ENCODE measurements around the gene RAB3A.

RAB3A gene

DNA sequence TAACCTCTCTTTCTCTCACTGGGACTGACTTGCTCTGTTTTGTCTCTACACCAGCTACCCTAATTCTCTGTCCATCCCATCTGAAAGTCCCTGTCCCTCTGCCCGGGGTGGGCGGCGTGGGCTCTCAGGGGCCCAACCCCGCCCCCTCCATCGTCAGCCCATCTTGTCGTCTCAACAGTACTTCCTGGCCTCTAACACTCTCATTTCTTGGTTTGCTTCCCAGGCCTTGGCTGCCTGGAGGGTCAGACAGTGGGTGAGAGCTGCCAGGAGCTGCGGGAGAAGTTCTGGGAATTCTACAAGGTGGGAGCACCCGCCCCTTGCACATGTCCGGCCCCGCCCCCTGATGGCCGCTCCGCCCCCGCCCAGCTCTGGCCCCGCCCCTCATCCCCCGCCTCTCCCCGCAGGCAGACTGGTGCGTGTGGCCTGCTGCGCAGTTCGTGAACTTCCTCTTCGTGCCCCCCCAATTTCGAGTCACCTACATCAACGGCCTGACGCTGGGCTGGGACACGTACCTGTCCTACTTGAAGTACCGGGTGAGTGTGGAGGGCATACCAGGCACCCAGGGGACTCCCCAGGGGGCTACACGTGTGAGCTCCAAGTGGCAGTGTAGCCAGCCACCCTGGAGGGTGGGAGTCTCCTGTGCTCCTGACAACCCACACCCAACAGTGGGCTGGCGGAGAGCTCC is 9.1 kb downstream of the RAB3A start:
- H3K27me3 ChIP-seq (ENCODE audit: low read depth, low read length), result no peaks in the 10 kb centered on the region
- H3K9me3 ChIP-seq (ENCODE audit: control insufficient read depth in 1 of 2, low read length in 2 of 2), result no peaks in the 10 kb centered on the region
- H3K27ac ChIP-seq (ENCODE audit: low read length), result peak overlapping the region; percentile 60
- peak overlapping the region in 1 of 2 donors; percentile 70 for H3K4me3 ChIP-seq (ENCODE audit: low read depth in 1 of 2, low read length in 2 of 2)
- peaks cover 8 to 25% of the 10 kb centered on the region in 2 donors for H3K36me3 ChIP-seq (ENCODE audit: control insufficient read depth in 1 of 2, insufficient read depth in 2 of 2, low read length in 2 of 2)
- H3K4me1 ChIP-seq (ENCODE audit: control insufficient read depth in 1 of 2, insufficient read depth in 2 of 2, low read length in 2 of 2), result peaks cover 8 to 24% of the 10 kb centered on the region in 2 donors

- Histone ChIP-seq H3K36me3 (ENCODE audit: control insufficient read depth in 1 of 2, insufficient read depth in 2 of 2, low read length in 2 of 2) (peaks cover 8 to 25% of the 10 kb centered on the region in 2 donors), H3K27ac (ENCODE audit: low read length) (peak overlapping the region; percentile 60), H3K4me1 (ENCODE audit: control insufficient read depth in 1 of 2, insufficient read depth in 2 of 2, low read length in 2 of 2) (peaks cover 8 to 24% of the 10 kb centered on the region in 2 donors), H3K9me3 (ENCODE audit: control insufficient read depth in 1 of 2, low read length in 2 of 2) (no peaks in the 10 kb centered on the region), H3K4me3 (ENCODE audit: low read depth in 1 of 2, low read length in 2 of 2) (peak overlapping the region; percentile 67 to 70), H3K27me3 (ENCODE audit: low read depth, low read length) (no peaks in the 10 kb centered on the region)
These were observed 9.7 kb downstream of the RAB3A start for GRCh38 chr19:18194181-18194530.

DNA sequence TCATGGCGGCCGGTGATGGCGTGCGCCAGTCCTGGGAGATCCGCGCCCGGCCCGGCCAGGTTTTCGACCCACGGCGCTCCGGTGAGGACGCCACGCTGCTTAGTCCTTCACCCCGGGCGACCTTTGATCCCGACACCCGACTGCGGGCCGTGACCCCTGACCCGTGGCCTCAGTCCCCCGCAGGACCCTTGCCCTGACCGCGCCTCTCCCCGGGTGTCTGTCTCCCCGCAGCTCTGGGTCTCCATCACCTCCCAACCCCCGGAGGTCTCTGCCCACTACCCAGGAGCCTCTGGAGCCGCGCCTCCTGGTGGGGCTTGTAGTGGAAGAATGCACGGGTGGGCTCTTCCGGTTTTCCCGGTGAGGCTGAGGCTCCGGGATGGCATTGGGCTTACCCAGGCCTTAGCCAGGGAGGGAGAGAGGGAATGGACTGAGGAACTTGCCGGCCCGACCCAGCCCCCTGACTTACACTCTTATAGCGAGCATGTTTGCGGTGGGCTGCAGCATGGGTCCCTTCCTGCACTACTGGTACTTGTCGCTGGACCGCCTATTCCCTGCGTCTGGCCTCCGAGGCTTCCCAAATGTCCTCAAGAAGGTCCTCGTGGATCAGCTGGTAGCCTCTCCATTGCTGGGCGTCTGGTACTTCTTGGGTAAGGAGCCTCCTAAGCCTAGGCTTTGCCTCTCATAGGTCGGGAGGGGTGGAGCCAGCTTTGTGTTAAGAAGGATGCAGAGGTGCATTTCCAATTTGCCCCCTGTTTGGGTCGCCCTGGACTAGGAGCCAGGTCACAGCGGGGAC is 10.3 kb downstream of the RAB3A start:
- H3K9me3 ChIP-seq (ENCODE audit: control insufficient read depth in 1 of 2, low read length in 2 of 2), result no peaks in the 10 kb centered on the region
- peak overlapping the region; percentile 67 to 70 for H3K4me3 ChIP-seq (ENCODE audit: low read depth in 1 of 2, low read length in 2 of 2)
- H3K4me1 ChIP-seq (ENCODE audit: control insufficient read depth in 1 of 2, insufficient read depth in 2 of 2, low read length in 2 of 2), result peaks cover 8 to 24% of the 10 kb centered on the region in 2 donors
- H3K27me3 ChIP-seq (ENCODE audit: low read depth, low read length), result no peaks in the 10 kb centered on the region
- peak overlapping the region; percentile 60 for H3K27ac ChIP-seq (ENCODE audit: low read length)
- H3K36me3 ChIP-seq (ENCODE audit: control insufficient read depth in 1 of 2, insufficient read depth in 2 of 2, low read length in 2 of 2), result peaks cover 7 to 25% of the 10 kb centered on the region in 2 donors

GRCh38 chr19:18192673-18193387 is 11.0 kb downstream of the RAB3A start, which contains the start of gene MPV17L2:
Gene MPV17L2 (plus strand): TSS chr19:18193218. CDS start chr19:18193282, 64 bp downstream.
- H3K9me3 ChIP-seq (ENCODE audit: control insufficient read depth in 1 of 2, low read length in 2 of 2), result no peaks in the 10 kb centered on the region
- H3K27ac ChIP-seq (ENCODE audit: low read length), result peak within 1 kb of the TSS; percentile 93
- peaks cover 8 to 24% of the 10 kb centered on the region in 2 donors for H3K4me1 ChIP-seq (ENCODE audit: control insufficient read depth in 1 of 2, insufficient read depth in 2 of 2, low read length in 2 of 2)
- H3K27me3 ChIP-seq (ENCODE audit: low read depth, low read length), result no peaks in the 10 kb centered on the region
- peak within 1 kb of the TSS; percentile 72 to 81 for H3K4me3 ChIP-seq (ENCODE audit: low read depth in 1 of 2, low read length in 2 of 2)
- peaks cover 0 to 17% of the 10 kb centered on the region in 2 donors for H3K36me3 ChIP-seq (ENCODE audit: control insufficient read depth in 1 of 2, insufficient read depth in 2 of 2, low read length in 2 of 2)

DNA sequence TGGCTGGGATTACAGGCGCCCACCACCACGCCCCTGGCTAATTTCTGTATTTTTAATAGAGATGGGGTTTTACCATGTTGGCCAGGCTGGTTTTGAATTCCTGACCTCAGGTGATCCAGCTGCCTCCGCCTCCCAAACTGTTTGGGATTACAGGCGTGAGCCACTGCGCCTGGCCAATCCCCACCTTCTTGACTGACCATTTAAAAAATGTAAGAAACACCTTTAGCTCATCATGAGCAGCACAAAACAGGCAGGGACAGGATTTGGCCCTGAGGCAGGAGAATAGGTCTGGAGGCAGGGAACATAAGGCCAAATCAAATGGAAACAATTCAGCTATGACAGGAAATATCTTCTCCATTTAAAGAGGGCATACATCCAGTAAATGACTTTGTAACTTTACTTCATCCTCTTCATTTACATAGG is 12.2 kb downstream of the RAB3A start:
- peak overlapping the region; percentile 93 for H3K27ac ChIP-seq (ENCODE audit: low read length)
- H3K36me3 ChIP-seq (ENCODE audit: control insufficient read depth in 1 of 2, insufficient read depth in 2 of 2, low read length in 2 of 2), result peaks cover 0 to 10% of the 10 kb centered on the region in 2 donors
- H3K9me3 ChIP-seq (ENCODE audit: control insufficient read depth in 1 of 2, low read length in 2 of 2), result no peaks in the 10 kb centered on the region
- peak overlapping the region; percentile 72 to 81 for H3K4me3 ChIP-seq (ENCODE audit: low read depth in 1 of 2, low read length in 2 of 2)
- H3K27me3 ChIP-seq (ENCODE audit: low read depth, low read length), result no peaks in the 10 kb centered on the region
- H3K4me1 ChIP-seq (ENCODE audit: control insufficient read depth in 1 of 2, insufficient read depth in 2 of 2, low read length in 2 of 2), result peaks cover 8 to 24% of the 10 kb centered on the region in 2 donors

DNA sequence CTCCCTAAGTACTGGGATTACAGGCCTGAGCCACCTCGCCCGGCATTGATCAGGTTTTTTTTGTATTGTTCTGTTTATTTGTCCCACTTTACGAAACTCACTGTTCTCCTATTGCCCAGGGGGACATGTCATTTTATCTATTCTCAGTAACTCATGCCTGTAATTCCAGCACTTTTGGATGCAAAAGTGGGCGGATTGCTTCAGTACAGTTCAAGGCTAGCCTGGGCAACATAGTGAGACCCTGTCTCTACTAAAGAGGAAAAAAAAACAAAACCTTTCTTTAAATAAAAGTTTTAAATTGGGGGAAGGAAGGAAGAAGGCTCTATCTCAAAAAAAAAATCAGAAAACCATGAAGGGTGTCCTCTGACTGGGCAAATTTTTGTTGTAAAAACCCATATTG is 13.6 kb downstream of the RAB3A start:
- no peaks in the 10 kb centered on the region for H3K27me3 ChIP-seq (ENCODE audit: low read depth, low read length)
- H3K36me3 ChIP-seq (ENCODE audit: control insufficient read depth in 1 of 2, insufficient read depth in 2 of 2, low read length in 2 of 2), result peaks cover 0 to 3% of the 10 kb centered on the region in 2 donors
- no peaks in the 10 kb centered on the region for H3K9me3 ChIP-seq (ENCODE audit: control insufficient read depth in 1 of 2, low read length in 2 of 2)
- H3K27ac ChIP-seq (ENCODE audit: low read length), result no peak overlapping the region
- H3K4me1 ChIP-seq (ENCODE audit: control insufficient read depth in 1 of 2, insufficient read depth in 2 of 2, low read length in 2 of 2), result peaks cover 8 to 24% of the 10 kb centered on the region in 2 donors
- H3K4me3 ChIP-seq (ENCODE audit: low read depth in 1 of 2, low read length in 2 of 2), result no peak overlapping the region

DNA sequence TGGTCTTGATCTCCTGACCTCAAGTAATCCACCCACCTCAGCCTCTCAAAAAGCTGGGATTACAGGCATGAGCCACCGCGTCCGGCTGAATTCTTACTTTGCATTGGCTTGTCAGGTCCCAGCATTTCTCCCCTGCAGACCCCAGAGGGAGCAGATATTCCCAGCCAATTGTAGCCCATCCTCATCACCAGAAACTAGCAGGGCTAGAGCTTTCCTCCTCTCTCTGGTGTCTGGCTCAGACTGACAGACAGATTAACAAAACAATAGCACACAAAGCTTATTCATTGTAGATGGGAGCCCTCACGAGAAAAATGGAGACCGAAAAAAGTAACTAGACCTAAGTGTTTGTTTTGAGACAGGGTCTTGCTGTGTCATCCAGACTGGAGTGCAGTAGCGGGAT is 18.3 kb downstream of the RAB3A start:
- Histone ChIP-seq H3K9me3 (ENCODE audit: control insufficient read depth in 1 of 2, low read length in 2 of 2) (no peaks in the 10 kb centered on the region), H3K27me3 (ENCODE audit: low read depth, low read length) (no peaks in the 10 kb centered on the region), H3K4me1 (ENCODE audit: control insufficient read depth in 1 of 2, insufficient read depth in 2 of 2, low read length in 2 of 2) (no peaks in the 10 kb centered on the region), H3K27ac (ENCODE audit: low read length) (no peak overlapping the region), H3K36me3 (ENCODE audit: control insufficient read depth in 1 of 2, insufficient read depth in 2 of 2, low read length in 2 of 2) (no peaks in the 10 kb centered on the region), H3K4me3 (ENCODE audit: low read depth in 1 of 2, low read length in 2 of 2) (no peak overlapping the region)

DNA sequence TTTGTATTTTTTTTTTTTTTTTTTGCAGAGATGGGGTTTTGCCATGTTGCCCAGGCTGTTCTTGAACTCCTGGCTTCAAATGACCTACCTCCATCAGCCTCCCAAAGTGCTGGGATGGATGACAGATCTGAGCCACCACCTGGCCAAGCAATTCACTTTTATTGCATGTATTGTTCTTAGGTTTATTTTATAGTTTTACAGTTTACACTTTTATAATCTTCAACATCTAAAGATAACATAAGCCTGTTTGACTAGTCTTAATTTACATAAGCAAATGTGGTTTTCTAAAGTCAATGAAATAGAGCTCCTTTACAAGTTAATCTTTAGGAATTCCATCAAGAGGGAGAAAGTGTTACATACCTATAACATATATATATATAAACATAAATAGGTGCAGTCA is 20.3 kb downstream of the RAB3A start:
- H3K27me3 ChIP-seq (ENCODE audit: low read depth, low read length), result no peaks in the 10 kb centered on the region
- no peak overlapping the region for H3K27ac ChIP-seq (ENCODE audit: low read length)

DNA sequence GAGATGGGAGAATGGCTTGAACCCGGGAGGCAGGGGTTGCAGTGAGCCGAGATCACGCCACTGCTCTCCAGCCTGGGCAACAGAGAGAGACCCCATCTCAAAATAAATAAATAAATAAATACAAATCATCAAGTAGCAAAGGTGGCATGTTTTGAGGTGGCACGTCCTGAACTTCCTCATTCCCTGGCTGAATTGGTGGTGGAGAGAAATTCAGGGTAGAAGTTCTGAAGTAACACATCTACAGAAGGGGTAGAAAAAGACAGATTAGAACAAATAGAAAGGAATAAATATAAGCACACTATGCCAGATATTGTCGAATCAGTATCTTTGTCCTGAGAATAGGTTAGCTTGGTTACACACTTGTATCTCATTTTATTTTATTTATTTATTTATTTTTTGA is 23.9 kb downstream of the RAB3A start:
- Histone ChIP-seq H3K4me3 (ENCODE audit: low read depth in 1 of 2, low read length in 2 of 2) (no peak overlapping the region), H3K27me3 (ENCODE audit: low read depth, low read length) (no peaks in the 10 kb centered on the region), H3K9me3 (ENCODE audit: control insufficient read depth in 1 of 2, low read length in 2 of 2) (no peaks in the 10 kb centered on the region), H3K36me3 (ENCODE audit: control insufficient read depth in 1 of 2, insufficient read depth in 2 of 2, low read length in 2 of 2) (peaks cover 0 to 5% of the 10 kb centered on the region in 2 donors), H3K27ac (ENCODE audit: low read length) (no peak overlapping the region), H3K4me1 (ENCODE audit: control insufficient read depth in 1 of 2, insufficient read depth in 2 of 2, low read length in 2 of 2) (no peaks in the 10 kb centered on the region)

More for the DNA sequence above, 20.3 kb downstream of the RAB3A start:
- Histone ChIP-seq H3K9me3 (ENCODE audit: control insufficient read depth in 1 of 2, low read length in 2 of 2) (no peaks in the 10 kb centered on the region), H3K4me1 (ENCODE audit: control insufficient read depth in 1 of 2, insufficient read depth in 2 of 2, low read length in 2 of 2) (no peaks in the 10 kb centered on the region), H3K36me3 (ENCODE audit: control insufficient read depth in 1 of 2, insufficient read depth in 2 of 2, low read length in 2 of 2) (no peaks in the 10 kb centered on the region), H3K4me3 (ENCODE audit: low read depth in 1 of 2, low read length in 2 of 2) (no peak overlapping the region)

DNA sequence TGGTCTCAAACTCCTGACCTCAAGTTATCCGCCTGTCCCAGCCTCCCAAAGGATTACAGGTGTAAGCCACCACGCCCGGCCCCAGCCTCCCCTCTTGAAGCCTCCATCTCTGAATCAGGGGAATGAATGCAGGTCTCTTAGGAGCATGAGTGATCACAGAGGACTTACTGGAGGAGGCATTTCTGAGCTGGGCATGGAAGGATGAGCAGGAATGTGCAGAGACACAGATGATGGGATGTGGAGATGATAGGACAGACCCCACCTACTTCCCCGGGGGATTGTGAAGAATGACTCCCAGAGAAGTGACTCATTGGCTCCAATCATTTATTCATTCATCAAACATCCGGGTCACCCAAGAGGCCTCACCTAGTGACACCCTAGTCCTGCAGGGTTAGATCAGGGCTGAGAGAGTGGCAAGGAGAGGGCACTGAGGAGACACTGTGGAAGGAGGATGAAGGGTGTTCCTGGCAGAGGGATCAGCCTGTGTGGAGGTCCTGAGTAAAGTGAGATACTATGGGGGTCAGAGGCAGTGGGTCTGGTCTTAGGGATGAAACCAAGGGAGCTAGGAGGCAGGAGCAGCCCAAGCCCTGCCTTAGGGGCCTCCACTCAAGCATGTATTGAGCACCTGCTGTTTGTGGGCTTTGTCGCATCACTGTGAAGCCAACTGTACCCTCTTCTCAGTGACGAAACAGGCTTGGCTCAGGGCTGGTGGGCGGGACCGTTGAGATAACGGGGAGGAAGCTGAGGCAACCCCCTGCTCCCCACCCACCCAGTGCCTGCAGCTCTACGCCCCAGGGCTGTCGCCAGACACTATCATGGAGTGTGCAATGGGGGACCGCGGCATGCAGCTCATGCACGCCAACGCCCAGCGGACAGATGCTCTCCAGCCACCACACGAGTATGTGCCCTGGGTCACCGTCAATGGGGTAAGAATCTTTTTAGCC is 27.2 kb downstream of the RAB3A start:
- H3K4me3 ChIP-seq (ENCODE audit: low read depth in 1 of 2, low read length in 2 of 2), result no peak overlapping the region
- no peaks in the 10 kb centered on the region for H3K27me3 ChIP-seq (ENCODE audit: low read depth, low read length)
- no peaks in the 10 kb centered on the region for H3K9me3 ChIP-seq (ENCODE audit: control insufficient read depth in 1 of 2, low read length in 2 of 2)
- H3K36me3 ChIP-seq (ENCODE audit: control insufficient read depth in 1 of 2, insufficient read depth in 2 of 2, low read length in 2 of 2), result peaks cover 0 to 5% of the 10 kb centered on the region in 2 donors
- H3K27ac ChIP-seq (ENCODE audit: low read length), result no peak overlapping the region
- peaks cover 3 to 6% of the 10 kb centered on the region in 2 donors for H3K4me1 ChIP-seq (ENCODE audit: control insufficient read depth in 1 of 2, insufficient read depth in 2 of 2, low read length in 2 of 2)
